H9 (cell line): ENCODE measurements around the gene ACSL3. TPM values are rescaled to one million over a fixed set of nuclear protein-coding genes. Genes with fewer than 3 reads are reported as not detected.
A peak's percentile ranks its signal among the peaks of the same experiment; 100 is the strongest.

Experiments used
- DNase-seq: peaks from one replicate; pipeline ENCODE4 v3.0.0-alpha.2; 2017
- H2AFZ ChIP-seq: one replicate; pipeline ENCODE4 v1.6.1; 2013; ENCODE audit warnings: mild to moderate bottlenecking, low read length, control low read depth, moderate library complexity
- H2AK5ac ChIP-seq: 2 replicates; pipeline ENCODE4 v1.6.1; 2013; ENCODE audit warnings: low read length, control low read depth, mixed read lengths; ENCODE audit not compliant: insufficient read length
- H2BK120ac ChIP-seq: one replicate; pipeline ENCODE4 v1.6.1; 2013; ENCODE audit warnings: low read depth, mild to moderate bottlenecking, low read length, control low read depth, inconsistent platforms; ENCODE audit not compliant: poor library complexity, severe bottlenecking
- H2BK12ac ChIP-seq: 2 replicates; pipeline ENCODE4 v1.6.1; 2013; ENCODE audit warnings: low read length, control low read depth, mixed read lengths, low read depth; ENCODE audit not compliant: insufficient read length
- H2BK15ac ChIP-seq: 2 replicates; pipeline ENCODE4 v1.6.1; 2013; ENCODE audit warnings: low read depth, low read length, control low read depth
- H2BK20ac ChIP-seq: one replicate; pipeline ENCODE4 v1.6.1; 2013; ENCODE audit warnings: low read depth, mild to moderate bottlenecking, low read length, control low read depth, inconsistent platforms; ENCODE audit not compliant: poor library complexity, severe bottlenecking
- H2BK5ac ChIP-seq: 2 replicates; pipeline ENCODE4 v1.6.1; 2013; ENCODE audit warnings: low read length, control low read depth, mixed read lengths; ENCODE audit not compliant: insufficient read length
- H3K14ac ChIP-seq: 2 replicates; pipeline ENCODE4 v1.6.1; 2013; ENCODE audit warnings: low read length, control low read depth; ENCODE audit not compliant: insufficient read depth
- H3K18ac ChIP-seq: 2 replicates; pipeline ENCODE4 v1.6.1; 2013; ENCODE audit warnings: low read depth, mild to moderate bottlenecking, mixed read lengths, low read length, control low read depth; ENCODE audit not compliant: insufficient read length
- H3K23ac ChIP-seq: 2 replicates; pipeline ENCODE4 v1.6.1; 2013; ENCODE audit warnings: low read length, control low read depth, mixed read lengths, low read depth; ENCODE audit not compliant: insufficient read length
- H3K23me2 ChIP-seq: 2 replicates; pipeline ENCODE4 v1.6.1; 2013; ENCODE audit warnings: low read depth, mild to moderate bottlenecking, mixed read lengths, low read length, control low read depth; ENCODE audit not compliant: insufficient read length, poor library complexity, severe bottlenecking
- H3K27ac ChIP-seq: 2 replicates; pipeline ENCODE4 v1.5.1; 2013; ENCODE audit warnings: low read length, control low read depth, mixed read lengths, low read depth; ENCODE audit not compliant: insufficient read length
- H3K27me3 ChIP-seq: 2 replicates; pipeline ENCODE4 v1.6.1; 2013; ENCODE audit warnings: low read length, control low read depth, inconsistent platforms; ENCODE audit not compliant: insufficient read depth
- H3K4ac ChIP-seq: 2 replicates; pipeline ENCODE4 v1.6.1; 2013; ENCODE audit warnings: low read depth, mild to moderate bottlenecking, control low read depth, inconsistent platforms, low read length, moderate library complexity
- H3K4me1 ChIP-seq: 2 replicates; pipeline ENCODE4 v1.6.1; 2013; ENCODE audit warnings: low read length, control low read depth, inconsistent platforms; ENCODE audit not compliant: insufficient read depth
- H3K4me2 ChIP-seq: 2 replicates; pipeline ENCODE4 v1.6.1; 2013; ENCODE audit warnings: low read length, control low read depth, mixed read lengths; ENCODE audit not compliant: insufficient read length, insufficient read depth
- H3K56ac ChIP-seq: 2 replicates; pipeline ENCODE4 v1.6.1; 2013; ENCODE audit warnings: low read depth, mild to moderate bottlenecking, mixed read lengths, low read length, control low read depth; ENCODE audit not compliant: insufficient read length
- H3K79me1 ChIP-seq: 2 replicates; pipeline ENCODE4 v1.6.1; 2013; ENCODE audit warnings: low read depth, mild to moderate bottlenecking, moderate library complexity, low read length, control low read depth, inconsistent platforms; ENCODE audit not compliant: insufficient read depth, poor library complexity, severe bottlenecking
- H3K79me2 ChIP-seq: 2 replicates; pipeline ENCODE4 v1.6.1; 2013; ENCODE audit warnings: low read length, control low read depth, inconsistent platforms; ENCODE audit not compliant: insufficient read depth
- H3K9ac ChIP-seq: 2 replicates; pipeline ENCODE4 v1.6.1; 2013; ENCODE audit warnings: low read length, control low read depth, mixed read lengths; ENCODE audit not compliant: insufficient read length; ENCODE audit errors: extremely low read depth
- H3K9me3 ChIP-seq: one replicate; pipeline ENCODE4 v1.6.1; 2013; ENCODE audit warnings: low read depth, low read length, inconsistent platforms; ENCODE audit not compliant: control insufficient read depth
- H3T11ph ChIP-seq: one replicate; pipeline ENCODE4 v1.6.1; 2013; ENCODE audit warnings: mild to moderate bottlenecking, low read length, control low read depth, inconsistent platforms
- H4K20me1 ChIP-seq: one replicate; pipeline ENCODE4 v1.6.1; 2013; ENCODE audit not compliant: control insufficient read depth, insufficient read length, insufficient read depth
- H4K5ac ChIP-seq: 2 replicates; pipeline ENCODE4 v1.6.1; 2013; ENCODE audit warnings: low read depth, mild to moderate bottlenecking, mixed read lengths, low read length, control low read depth; ENCODE audit not compliant: insufficient read length
- H4K8ac ChIP-seq: replicated peaks from 2 replicates; pipeline ENCODE4 v1.6.1; 2013; ENCODE audit warnings: low read length, control low read depth, mixed read lengths, low read depth; ENCODE audit not compliant: insufficient read length
- H4K91ac ChIP-seq: 2 replicates; pipeline ENCODE4 v1.6.1; 2013; ENCODE audit warnings: low read depth, mild to moderate bottlenecking, moderate library complexity, mixed read lengths, low read length, control low read depth; ENCODE audit not compliant: insufficient read length
- H3K27ac Mint-ChIP-seq, 3 experiments: 2 replicates in 2 of 3; 3 replicates in 1 of 3; pipeline ENCODE4 v1.8.0; 2020 to 2021; ENCODE audit warnings: mixed read lengths in 3 of 3, mild to moderate bottlenecking in 1 of 3, moderate library complexity in 1 of 3
- H3K27me3 Mint-ChIP-seq: 2 replicates; pipeline ENCODE4 v1.8.0; 2021; ENCODE audit warnings: low read depth, mild to moderate bottlenecking, moderate library complexity, mixed read lengths
- H3K36me3 Mint-ChIP-seq, 3 experiments: 2 replicates in 2 of 3; 3 replicates in 1 of 3; pipeline ENCODE4 v1.8.0; 2020 to 2021; ENCODE audit warnings: low read depth in 3 of 3, mixed read lengths in 3 of 3; ENCODE audit not compliant: insufficient read depth in 1 of 3
- H3K4me1 Mint-ChIP-seq, 2 experiments: 2 replicates each; pipeline ENCODE4 v1.8.0; 2020; ENCODE audit warnings: mixed read lengths in 2 of 2
- H3K4me3 Mint-ChIP-seq, 2 experiments: 2 replicates in 1 of 2; 3 replicates in 1 of 2; pipeline ENCODE4 v1.8.0; 2020 to 2021; ENCODE audit warnings: mild to moderate bottlenecking in 2 of 2, mixed read lengths in 2 of 2, moderate library complexity in 1 of 2
- H3K9me3 Mint-ChIP-seq, 2 experiments: 2 replicates in 1 of 2; 3 replicates in 1 of 2; pipeline ENCODE4 v1.8.0; 2020; ENCODE audit warnings: mild to moderate bottlenecking in 2 of 2, mixed read lengths in 2 of 2, moderate library complexity in 1 of 2
- CTCF ChIP-seq: fragments of 200-600 bp; sonication (generic); conservative IDR thresholded peaks from 3 replicates; pipeline ENCODE4 v1.8.0; 2021; ENCODE audit warnings: antibody characterized with exemption, mild to moderate bottlenecking
- WGBS: extraction: QIAGEN DNeasy Blood & Tissue Kit; methylation state at CpG from one replicate; pipeline ENCODE4 v1.1.7; 2013; ENCODE audit warnings: missing lambda C conversion rate, low lambda C conversion rate, mixed read lengths; ENCODE audit not compliant: insufficient read length; ENCODE audit errors: extremely low coverage; 5-methylcytosine and 5-hydroxymethylcytosine counted together
- total RNA-seq: library from RNA; stranded (reverse); gene quantifications from 2 replicates; pipeline ENCODE4 v1.2.1, GENCODE V29; 2021

Gene ACSL3
- total RNA-seq, 1 experiment from 2014 or later: 60.9 TPM

GRCh38 chr2:222942977-222943376, 82.1 kb downstream of the ACSL3 start:
- H4K20me1 ChIP-seq: no peaks in the 10 kb centered on the region
- no peak overlapping the region for H4K8ac ChIP-seq
- Mint-ChIP-seq H3K27me3 (no peaks in the 10 kb centered on the region), H3K9me3 (0 out of 5 replicates have a peak, but pooled peaks cover 0 to under 1% of the 10 kb centered on the region in 2 experiments), H3K27ac (peak overlapping the region in 2 of 3 experiments; percentile 3 to 17; a peak in 2 of 7 replicates), H3K4me3 (no peak overlapping the region), H3K4me1 (peaks cover 15 to 16% of the 10 kb centered on the region in 2 experiments), H3K36me3 (peaks cover 1 to 8% (median 2%) of the 10 kb centered on the region in 3 experiments; a peak in 4 of 7 replicates)
- no peak overlapping the region for H2BK5ac ChIP-seq
- H3K9me3 ChIP-seq: no peaks in the 10 kb centered on the region
- no peak overlapping the region for H3K27ac ChIP-seq
- no peaks in the 10 kb centered on the region for H3K79me2 ChIP-seq
- no peak overlapping the region for H2BK120ac ChIP-seq
- DNase-seq: no peak
- no peak overlapping the region for H4K5ac ChIP-seq
- no peak overlapping the region for H2AFZ ChIP-seq
- H3K4ac ChIP-seq: no peak overlapping the region
- no peaks in the 10 kb centered on the region for H3K4me1 ChIP-seq
- H2BK15ac ChIP-seq: no peak overlapping the region
- no peaks in the 10 kb centered on the region for H3K27me3 ChIP-seq
- H3K9ac ChIP-seq: no peak overlapping the region
- no peak overlapping the region for H3K23ac ChIP-seq
- H2AK5ac ChIP-seq: no peak overlapping the region
- H3K23me2 ChIP-seq: no peaks in the 10 kb centered on the region
- H2BK12ac ChIP-seq: no peak overlapping the region
- no peak overlapping the region for H4K91ac ChIP-seq
- H2BK20ac ChIP-seq: no peak overlapping the region
- TF ChIP-seq CTCF: no peak
- H3T11ph ChIP-seq: no peak overlapping the region
- no CpG with 5 or more reads among the region's 1 CpG for WGBS
- H3K4me2 ChIP-seq: no peak overlapping the region
- H3K79me1 ChIP-seq: no peaks in the 10 kb centered on the region
- H3K56ac ChIP-seq: no peak overlapping the region
- H3K18ac ChIP-seq: no peak overlapping the region
- H3K14ac ChIP-seq: no peak overlapping the region
